GM23338 (cell line): ENCODE results near the gene FUT8. TPM values are rescaled to one million over a fixed set of nuclear protein-coding genes. Genes with fewer than 3 reads are reported as not detected.

ENCODE experiments used
- ATAC-seq: fragments of 200-7000 bp; cut with Tn5 transposase; 3 replicates; pipeline ENCODE4 v1.9.1; 2020
- DNase-seq: peaks from one replicate; pipeline ENCODE4 v3.0.0-alpha.2; 2015; ENCODE audit warnings: low spot score
- H2AFZ ChIP-seq: fragments of 200-600 bp; sonication (generic); 2 replicates; pipeline ENCODE4 v1.8.0; 2016; ENCODE audit warnings: antibody characterized with exemption, mild to moderate bottlenecking, moderate library complexity
- H3F3A ChIP-seq: fragments of 200-600 bp; sonication (generic); replicated peaks from 2 replicates; pipeline ENCODE4 v1.8.0; 2017; ENCODE audit warnings: antibody characterized with exemption, mixed run types, low read depth
- H3K27ac ChIP-seq: fragments of 200-600 bp; sonication (generic); 2 replicates; pipeline ENCODE4 v1.6.1; 2016; ENCODE audit warnings: low read depth
- H3K27me3 ChIP-seq: fragments of 200-600 bp; sonication (generic); 2 replicates; pipeline ENCODE4 v1.8.0; 2016; ENCODE audit warnings: mild to moderate bottlenecking, mixed run types, moderate library complexity; ENCODE audit not compliant: insufficient read depth
- H3K36me3 ChIP-seq: fragments of 200-600 bp; sonication (generic); 2 replicates; pipeline ENCODE4 v1.8.0; 2016; ENCODE audit warnings: mild to moderate bottlenecking; ENCODE audit not compliant: insufficient read depth
- H3K4me1 ChIP-seq: fragments of 200-600 bp; sonication (generic); 2 replicates; pipeline ENCODE4 v1.8.0; 2016; ENCODE audit warnings: mild to moderate bottlenecking, moderate library complexity; ENCODE audit not compliant: insufficient read depth
- H3K4me2 ChIP-seq: fragments of 200-600 bp; sonication (generic); 2 replicates; pipeline ENCODE4 v1.7.1; 2017; ENCODE audit warnings: mixed run types
- H3K4me3 ChIP-seq: fragments of 200-600 bp; sonication (generic); 2 replicates; pipeline ENCODE4 v1.6.1; 2016; ENCODE audit warnings: mixed run types
- H3K79me2 ChIP-seq: fragments of 200-600 bp; sonication (generic); replicated peaks from 2 replicates; pipeline ENCODE4 v1.8.0; 2017; ENCODE audit warnings: mild to moderate bottlenecking; ENCODE audit not compliant: insufficient read depth
- H3K9me2 ChIP-seq: fragments of 200-600 bp; sonication (generic); 2 replicates; pipeline ENCODE4 v1.8.0; 2017; ENCODE audit not compliant: insufficient read depth
- H4K20me1 ChIP-seq: fragments of 200-600 bp; sonication (generic); replicated peaks from 2 replicates; pipeline ENCODE4 v1.8.0; 2017; ENCODE audit warnings: mild to moderate bottlenecking; ENCODE audit not compliant: insufficient read depth
- H3K27ac Mint-ChIP-seq: 2 replicates; pipeline ENCODE4 v1.8.0; 2020; ENCODE audit warnings: inconsistent platforms, mild to moderate bottlenecking, moderate library complexity, mixed read lengths
- H3K27me3 Mint-ChIP-seq: 3 replicates; pipeline ENCODE4 v1.8.0; 2022; ENCODE audit warnings: low read depth, mild to moderate bottlenecking, moderate library complexity, mixed read lengths, inconsistent platforms; ENCODE audit not compliant: insufficient read depth, poor library complexity
- H3K36me3 Mint-ChIP-seq: 3 replicates; pipeline ENCODE4 v1.8.0; 2021; ENCODE audit warnings: low read depth, mild to moderate bottlenecking, inconsistent platforms, moderate library complexity, mixed read lengths
- H3K4me1 Mint-ChIP-seq: 3 replicates; pipeline ENCODE4 v1.8.0; 2020; ENCODE audit warnings: mild to moderate bottlenecking, inconsistent platforms, mixed read lengths
- H3K4me3 Mint-ChIP-seq: 3 replicates; pipeline ENCODE4 v1.8.0; 2021; ENCODE audit warnings: moderate library complexity, mild to moderate bottlenecking, inconsistent platforms, mixed read lengths
- H3K9me3 Mint-ChIP-seq: 3 replicates; pipeline ENCODE4 v1.8.0; 2020; ENCODE audit warnings: moderate library complexity, mild to moderate bottlenecking, inconsistent platforms, mixed read lengths
- CREB1 ChIP-seq: fragments of 250-450 bp; sonication (Bioruptor Pico); IDR thresholded peaks from 2 replicates; pipeline ENCODE4 v1.5.0; 2020; ENCODE audit warnings: low read depth, mild to moderate bottlenecking, moderate library complexity
- EZH2 ChIP-seq: fragments of 200-600 bp; sonication (generic); IDR thresholded peaks from one replicate; pipeline ENCODE4 v1.8.0; 2017; ENCODE audit warnings: antibody characterized with exemption, mild to moderate bottlenecking, low read depth; ENCODE audit not compliant: unreplicated experiment
- EZH2phosphoT487 ChIP-seq: fragments of 200-600 bp; sonication (generic); IDR thresholded peaks from one replicate; pipeline ENCODE4 v1.8.1; 2018; ENCODE audit warnings: antibody characterized with exemption; ENCODE audit not compliant: unreplicated experiment
- JUNB ChIP-seq: IDR thresholded peaks from one replicate; pipeline ENCODE4 v1.6.1; 2016; ENCODE audit warnings: antibody characterized with exemption; ENCODE audit not compliant: unreplicated experiment
- NANOG ChIP-seq: IDR thresholded peaks from 2 replicates; pipeline ENCODE4 v1.6.1; 2016; ENCODE audit warnings: antibody characterized with exemption, borderline replicate concordance
- POLR2AphosphoS5 ChIP-seq: IDR thresholded peaks from 2 replicates; pipeline ENCODE4 v1.6.1; 2016; ENCODE audit warnings: antibody characterized with exemption, low read depth
- STAT1 ChIP-seq: IDR thresholded peaks from one replicate; pipeline ENCODE4 v1.6.1; 2016; ENCODE audit warnings: antibody characterized with exemption; ENCODE audit not compliant: unreplicated experiment
- ZNF114 ChIP-seq: fragments of 250-450 bp; sonication (Bioruptor Pico); IDR thresholded peaks from 2 replicates; pipeline ENCODE4 v1.5.0; 2020; ENCODE audit warnings: mild to moderate bottlenecking, moderate library complexity
- ZNF331 ChIP-seq: fragments of 250-450 bp; sonication (Bioruptor Pico); IDR thresholded peaks from 2 replicates; pipeline ENCODE4 v1.5.0; 2020; ENCODE audit warnings: low read depth, mild to moderate bottlenecking, moderate library complexity
- polyA plus RNA-seq: library from polyadenylated mRNA; unstranded; fragments of >200 nt; fragmentation: Nextera tagmentation; extraction: Ambion mirVana; gene quantifications from 2 replicates; pipeline ENCODE4 v1.2.1, GENCODE V29; 2016
- total RNA-seq: library from RNA; depleted of rRNA; stranded (reverse); fragments of >200 nt; shearing (Covaris generic); gene quantifications from 2 replicates; pipeline ENCODE4 v1.2.3, GENCODE V29; 2014
- TF ChIP-seq, protein P1 (sequence below): IDR thresholded peaks from 2 replicates; pipeline ENCODE4 v1.6.1; 2016; ENCODE audit warnings: antibody characterized with exemption
- TF ChIP-seq, protein P2 (sequence below): fragments of 250-450 bp; sonication (Bioruptor Pico); IDR thresholded peaks from 2 replicates; pipeline ENCODE4 v1.5.0; 2020; ENCODE audit warnings: mild to moderate bottlenecking, moderate library complexity
- TF ChIP-seq, protein P3 (sequence below), 2 experiments: fragments of 200-600 bp in 1 of 2; sonication (generic) in 1 of 2; conservative IDR thresholded peaks; 2 replicates each; pipeline versions ENCODE4 v1.5.1 to v1.6.1; 2016 to 2017; ENCODE audit warnings: antibody characterized with exemption in 2 of 2, low read depth in 2 of 2, mild to moderate bottlenecking in 2 of 2, moderate library complexity in 1 of 2
- TF ChIP-seq, protein P4 (sequence below): IDR thresholded peaks from one replicate; pipeline ENCODE4 v1.6.1; 2018; ENCODE audit warnings: antibody characterized with exemption; ENCODE audit not compliant: unreplicated experiment

The FUT8 gene
- total and polyA plus RNA-seq, 2 experiments from 2014 or later = 8.2 to 23.2 TPM

DNA sequence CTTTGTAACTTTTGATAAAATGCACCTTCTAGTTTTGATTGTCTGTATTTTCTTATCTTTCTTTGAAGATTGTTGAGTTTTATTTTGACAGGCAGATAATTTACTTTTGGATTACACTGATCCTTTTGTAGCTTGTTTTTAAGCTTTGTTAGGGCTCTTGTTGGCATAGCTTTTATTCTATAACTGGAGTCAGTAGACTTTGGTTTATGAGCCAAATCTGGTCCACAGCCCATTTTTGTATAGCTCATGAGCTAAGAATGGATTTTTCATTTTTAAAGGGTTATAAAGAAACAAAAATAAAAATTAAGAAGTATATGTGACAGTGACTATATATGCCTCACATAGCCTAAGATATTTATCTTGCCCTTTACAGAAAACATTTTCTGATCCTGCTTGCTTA, 142.3 kb downstream of the FUT8 start:
- no peak overlapping the region for H2AFZ ChIP-seq
- Mint-ChIP-seq H3K4me3 (no peak overlapping the region), H3K27ac (no peak overlapping the region), H3K36me3 (no peaks in the 10 kb centered on the region), H3K9me3 (no peaks in the 10 kb centered on the region), H3K4me1 (peaks cover 18% of the 10 kb centered on the region; the same call in 2 of the 3 replicates), H3K27me3 (no peaks in the 10 kb centered on the region)
- H3K4me2 ChIP-seq = no peak overlapping the region
- H3K4me1 ChIP-seq = peaks cover 14% of the 10 kb centered on the region
- no peaks in the 10 kb centered on the region for H4K20me1 ChIP-seq
- no peaks in the 10 kb centered on the region for H3K27me3 ChIP-seq
- H3K4me3 ChIP-seq = no peak overlapping the region
- ATAC-seq (no peak), DNase-seq (no peak)
- H3K27ac ChIP-seq = no peak overlapping the region
- no peaks in the 10 kb centered on the region for H3K79me2 ChIP-seq
- TF ChIP-seq EZH2phosphoT487 (no peak), POLR2AphosphoS5 (no peak), STAT1 (no peak), ZNF114 (CRISPR knock-in tag) (no peak), ZNF331 (no peak), JUNB (no peak), NANOG (no peak), EZH2 (no peak), CREB1 (CRISPR knock-in tag) (no peak)
- TF ChIP-seq, protein P1, sequence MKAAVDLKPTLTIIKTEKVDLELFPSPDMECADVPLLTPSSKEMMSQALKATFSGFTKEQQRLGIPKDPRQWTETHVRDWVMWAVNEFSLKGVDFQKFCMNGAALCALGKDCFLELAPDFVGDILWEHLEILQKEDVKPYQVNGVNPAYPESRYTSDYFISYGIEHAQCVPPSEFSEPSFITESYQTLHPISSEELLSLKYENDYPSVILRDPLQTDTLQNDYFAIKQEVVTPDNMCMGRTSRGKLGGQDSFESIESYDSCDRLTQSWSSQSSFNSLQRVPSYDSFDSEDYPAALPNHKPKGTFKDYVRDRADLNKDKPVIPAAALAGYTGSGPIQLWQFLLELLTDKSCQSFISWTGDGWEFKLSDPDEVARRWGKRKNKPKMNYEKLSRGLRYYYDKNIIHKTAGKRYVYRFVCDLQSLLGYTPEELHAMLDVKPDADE = no peak
- TF ChIP-seq, protein P2, sequence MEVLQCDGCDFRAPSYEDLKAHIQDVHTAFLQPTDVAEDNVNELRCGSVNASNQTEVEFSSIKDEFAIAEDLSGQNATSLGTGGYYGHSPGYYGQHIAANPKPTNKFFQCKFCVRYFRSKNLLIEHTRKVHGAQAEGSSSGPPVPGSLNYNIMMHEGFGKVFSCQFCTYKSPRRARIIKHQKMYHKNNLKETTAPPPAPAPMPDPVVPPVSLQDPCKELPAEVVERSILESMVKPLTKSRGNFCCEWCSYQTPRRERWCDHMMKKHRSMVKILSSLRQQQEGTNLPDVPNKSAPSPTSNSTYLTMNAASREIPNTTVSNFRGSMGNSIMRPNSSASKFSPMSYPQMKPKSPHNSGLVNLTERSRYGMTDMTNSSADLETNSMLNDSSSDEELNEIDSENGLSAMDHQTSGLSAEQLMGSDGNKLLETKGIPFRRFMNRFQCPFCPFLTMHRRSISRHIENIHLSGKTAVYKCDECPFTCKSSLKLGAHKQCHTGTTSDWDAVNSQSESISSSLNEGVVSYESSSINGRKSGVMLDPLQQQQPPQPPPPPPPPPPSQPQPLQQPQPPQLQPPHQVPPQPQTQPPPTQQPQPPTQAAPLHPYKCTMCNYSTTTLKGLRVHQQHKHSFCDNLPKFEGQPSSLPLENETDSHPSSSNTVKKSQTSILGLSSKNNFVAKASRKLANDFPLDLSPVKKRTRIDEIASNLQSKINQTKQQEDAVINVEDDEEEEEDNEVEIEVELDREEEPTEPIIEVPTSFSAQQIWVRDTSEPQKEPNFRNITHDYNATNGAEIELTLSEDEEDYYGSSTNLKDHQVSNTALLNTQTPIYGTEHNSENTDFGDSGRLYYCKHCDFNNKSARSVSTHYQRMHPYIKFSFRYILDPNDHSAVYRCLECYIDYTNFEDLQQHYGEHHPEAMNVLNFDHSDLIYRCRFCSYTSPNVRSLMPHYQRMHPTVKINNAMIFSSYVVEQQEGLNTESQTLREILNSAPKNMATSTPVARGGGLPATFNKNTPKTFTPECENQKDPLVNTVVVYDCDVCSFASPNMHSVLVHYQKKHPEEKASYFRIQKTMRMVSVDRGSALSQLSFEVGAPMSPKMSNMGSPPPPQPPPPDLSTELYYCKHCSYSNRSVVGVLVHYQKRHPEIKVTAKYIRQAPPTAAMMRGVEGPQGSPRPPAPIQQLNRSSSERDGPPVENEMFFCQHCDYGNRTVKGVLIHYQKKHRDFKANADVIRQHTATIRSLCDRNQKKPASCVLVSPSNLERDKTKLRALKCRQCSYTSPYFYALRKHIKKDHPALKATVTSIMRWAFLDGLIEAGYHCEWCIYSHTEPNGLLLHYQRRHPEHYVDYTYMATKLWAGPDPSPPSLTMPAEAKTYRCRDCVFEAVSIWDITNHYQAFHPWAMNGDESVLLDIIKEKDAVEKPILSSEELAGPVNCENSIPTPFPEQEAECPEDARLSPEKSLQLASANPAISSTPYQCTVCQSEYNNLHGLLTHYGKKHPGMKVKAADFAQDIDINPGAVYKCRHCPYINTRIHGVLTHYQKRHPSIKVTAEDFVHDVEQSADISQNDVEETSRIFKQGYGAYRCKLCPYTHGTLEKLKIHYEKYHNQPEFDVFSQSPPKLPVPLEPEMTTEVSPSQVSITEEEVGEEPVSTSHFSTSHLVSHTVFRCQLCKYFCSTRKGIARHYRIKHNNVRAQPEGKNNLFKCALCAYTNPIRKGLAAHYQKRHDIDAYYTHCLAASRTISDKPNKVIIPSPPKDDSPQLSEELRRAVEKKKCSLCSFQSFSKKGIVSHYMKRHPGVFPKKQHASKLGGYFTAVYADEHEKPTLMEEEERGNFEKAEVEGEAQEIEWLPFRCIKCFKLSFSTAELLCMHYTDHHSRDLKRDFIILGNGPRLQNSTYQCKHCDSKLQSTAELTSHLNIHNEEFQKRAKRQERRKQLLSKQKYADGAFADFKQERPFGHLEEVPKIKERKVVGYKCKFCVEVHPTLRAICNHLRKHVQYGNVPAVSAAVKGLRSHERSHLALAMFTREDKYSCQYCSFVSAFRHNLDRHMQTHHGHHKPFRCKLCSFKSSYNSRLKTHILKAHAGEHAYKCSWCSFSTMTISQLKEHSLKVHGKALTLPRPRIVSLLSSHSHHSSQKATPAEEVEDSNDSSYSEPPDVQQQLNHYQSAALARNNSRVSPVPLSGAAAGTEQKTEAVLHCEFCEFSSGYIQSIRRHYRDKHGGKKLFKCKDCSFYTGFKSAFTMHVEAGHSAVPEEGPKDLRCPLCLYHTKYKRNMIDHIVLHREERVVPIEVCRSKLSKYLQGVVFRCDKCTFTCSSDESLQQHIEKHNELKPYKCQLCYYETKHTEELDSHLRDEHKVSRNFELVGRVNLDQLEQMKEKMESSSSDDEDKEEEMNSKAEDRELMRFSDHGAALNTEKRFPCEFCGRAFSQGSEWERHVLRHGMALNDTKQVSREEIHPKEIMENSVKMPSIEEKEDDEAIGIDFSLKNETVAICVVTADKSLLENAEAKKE (CRISPR knock-in tag) = no peak
- TF ChIP-seq, protein P3, sequence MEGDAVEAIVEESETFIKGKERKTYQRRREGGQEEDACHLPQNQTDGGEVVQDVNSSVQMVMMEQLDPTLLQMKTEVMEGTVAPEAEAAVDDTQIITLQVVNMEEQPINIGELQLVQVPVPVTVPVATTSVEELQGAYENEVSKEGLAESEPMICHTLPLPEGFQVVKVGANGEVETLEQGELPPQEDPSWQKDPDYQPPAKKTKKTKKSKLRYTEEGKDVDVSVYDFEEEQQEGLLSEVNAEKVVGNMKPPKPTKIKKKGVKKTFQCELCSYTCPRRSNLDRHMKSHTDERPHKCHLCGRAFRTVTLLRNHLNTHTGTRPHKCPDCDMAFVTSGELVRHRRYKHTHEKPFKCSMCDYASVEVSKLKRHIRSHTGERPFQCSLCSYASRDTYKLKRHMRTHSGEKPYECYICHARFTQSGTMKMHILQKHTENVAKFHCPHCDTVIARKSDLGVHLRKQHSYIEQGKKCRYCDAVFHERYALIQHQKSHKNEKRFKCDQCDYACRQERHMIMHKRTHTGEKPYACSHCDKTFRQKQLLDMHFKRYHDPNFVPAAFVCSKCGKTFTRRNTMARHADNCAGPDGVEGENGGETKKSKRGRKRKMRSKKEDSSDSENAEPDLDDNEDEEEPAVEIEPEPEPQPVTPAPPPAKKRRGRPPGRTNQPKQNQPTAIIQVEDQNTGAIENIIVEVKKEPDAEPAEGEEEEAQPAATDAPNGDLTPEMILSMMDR (conservative IDR thresholded peaks at IDR 0.05; ENCODE audit: low read depth in 2 of 2) = no peak
- TF ChIP-seq, protein P4, sequence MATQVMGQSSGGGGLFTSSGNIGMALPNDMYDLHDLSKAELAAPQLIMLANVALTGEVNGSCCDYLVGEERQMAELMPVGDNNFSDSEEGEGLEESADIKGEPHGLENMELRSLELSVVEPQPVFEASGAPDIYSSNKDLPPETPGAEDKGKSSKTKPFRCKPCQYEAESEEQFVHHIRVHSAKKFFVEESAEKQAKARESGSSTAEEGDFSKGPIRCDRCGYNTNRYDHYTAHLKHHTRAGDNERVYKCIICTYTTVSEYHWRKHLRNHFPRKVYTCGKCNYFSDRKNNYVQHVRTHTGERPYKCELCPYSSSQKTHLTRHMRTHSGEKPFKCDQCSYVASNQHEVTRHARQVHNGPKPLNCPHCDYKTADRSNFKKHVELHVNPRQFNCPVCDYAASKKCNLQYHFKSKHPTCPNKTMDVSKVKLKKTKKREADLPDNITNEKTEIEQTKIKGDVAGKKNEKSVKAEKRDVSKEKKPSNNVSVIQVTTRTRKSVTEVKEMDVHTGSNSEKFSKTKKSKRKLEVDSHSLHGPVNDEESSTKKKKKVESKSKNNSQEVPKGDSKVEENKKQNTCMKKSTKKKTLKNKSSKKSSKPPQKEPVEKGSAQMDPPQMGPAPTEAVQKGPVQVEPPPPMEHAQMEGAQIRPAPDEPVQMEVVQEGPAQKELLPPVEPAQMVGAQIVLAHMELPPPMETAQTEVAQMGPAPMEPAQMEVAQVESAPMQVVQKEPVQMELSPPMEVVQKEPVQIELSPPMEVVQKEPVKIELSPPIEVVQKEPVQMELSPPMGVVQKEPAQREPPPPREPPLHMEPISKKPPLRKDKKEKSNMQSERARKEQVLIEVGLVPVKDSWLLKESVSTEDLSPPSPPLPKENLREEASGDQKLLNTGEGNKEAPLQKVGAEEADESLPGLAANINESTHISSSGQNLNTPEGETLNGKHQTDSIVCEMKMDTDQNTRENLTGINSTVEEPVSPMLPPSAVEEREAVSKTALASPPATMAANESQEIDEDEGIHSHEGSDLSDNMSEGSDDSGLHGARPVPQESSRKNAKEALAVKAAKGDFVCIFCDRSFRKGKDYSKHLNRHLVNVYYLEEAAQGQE = no peak
- no peaks in the 10 kb centered on the region for H3F3A ChIP-seq
- H3K9me2 ChIP-seq = no peaks in the 10 kb centered on the region
- no peaks in the 10 kb centered on the region for H3K36me3 ChIP-seq
